HG03196 (cell line): ENCODE data around the gene ARL2.
"Not testable (repeated sequence)": the region's sequence is repeated elsewhere in the genome, so short reads cannot be mapped to it uniquely, and the experiment has no call there.

Experiments used
- ATAC-seq: cut with Tn5 transposase; IDR thresholded peaks from one replicate; pipeline ENCODE4 v1.9.1; 2021; ENCODE audit not compliant: unreplicated experiment

ARL2 gene

DNA sequence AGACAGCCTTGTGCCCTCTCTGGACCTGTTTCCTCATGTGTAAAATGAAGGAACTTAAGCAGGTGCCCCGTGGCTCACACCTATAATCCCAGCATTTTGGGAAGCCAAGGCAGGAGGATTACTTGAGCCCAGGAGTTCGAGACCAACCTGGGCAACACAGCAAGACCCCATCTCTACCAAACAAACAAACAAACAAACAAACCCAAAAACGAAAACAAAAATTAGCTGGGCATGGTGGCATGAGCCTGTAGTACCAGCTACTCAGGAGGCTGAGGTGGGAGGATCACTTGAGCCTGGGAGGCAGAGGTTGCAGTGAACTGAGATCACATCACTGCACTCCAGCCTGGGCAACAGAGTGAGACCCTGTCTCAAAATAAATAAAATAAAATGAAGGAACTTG is 10.0 kb upstream of the ARL2 start:
- ATAC-seq: not testable (repeated sequence)

DNA sequence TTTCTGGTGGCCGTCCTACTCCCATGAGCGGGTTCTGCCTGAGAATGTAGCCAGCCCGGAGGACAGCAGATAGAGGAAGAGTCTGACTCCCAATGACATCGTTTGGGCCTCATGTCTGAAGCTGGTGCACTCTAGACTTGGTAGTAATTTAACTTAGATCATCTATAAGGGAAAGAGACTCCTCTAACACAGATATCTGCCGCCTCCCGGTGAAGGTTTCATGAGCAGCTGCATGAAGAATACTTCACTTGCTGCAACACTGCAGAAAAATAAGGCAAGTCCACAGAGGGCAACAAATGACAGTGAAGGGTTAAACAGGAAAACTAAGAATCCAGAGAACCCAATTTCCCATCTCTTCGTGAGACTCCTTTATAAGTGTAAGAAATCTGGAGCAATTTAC is 5.9 kb upstream of the ARL2 start:
- ATAC-seq: no peak

DNA sequence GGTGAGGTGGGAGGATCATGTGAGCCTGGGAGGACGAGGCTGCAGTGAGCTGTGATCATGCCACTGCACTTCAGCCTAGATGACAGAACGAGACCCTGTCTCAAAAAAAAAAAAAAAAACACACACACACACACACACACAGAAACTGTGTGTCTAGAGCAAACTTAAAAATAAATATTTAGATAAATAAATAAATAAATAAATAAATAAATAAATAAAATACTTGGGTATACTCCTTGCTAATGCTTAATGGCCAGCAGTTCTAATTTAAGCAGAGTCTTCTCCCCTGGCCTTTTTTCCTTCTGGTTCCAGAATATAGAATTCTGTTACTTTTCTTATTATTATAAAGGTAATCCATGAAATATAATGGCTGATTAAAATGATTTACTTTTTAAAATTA is 5.1 kb upstream of the ARL2 start:
- no peak for ATAC-seq

DNA sequence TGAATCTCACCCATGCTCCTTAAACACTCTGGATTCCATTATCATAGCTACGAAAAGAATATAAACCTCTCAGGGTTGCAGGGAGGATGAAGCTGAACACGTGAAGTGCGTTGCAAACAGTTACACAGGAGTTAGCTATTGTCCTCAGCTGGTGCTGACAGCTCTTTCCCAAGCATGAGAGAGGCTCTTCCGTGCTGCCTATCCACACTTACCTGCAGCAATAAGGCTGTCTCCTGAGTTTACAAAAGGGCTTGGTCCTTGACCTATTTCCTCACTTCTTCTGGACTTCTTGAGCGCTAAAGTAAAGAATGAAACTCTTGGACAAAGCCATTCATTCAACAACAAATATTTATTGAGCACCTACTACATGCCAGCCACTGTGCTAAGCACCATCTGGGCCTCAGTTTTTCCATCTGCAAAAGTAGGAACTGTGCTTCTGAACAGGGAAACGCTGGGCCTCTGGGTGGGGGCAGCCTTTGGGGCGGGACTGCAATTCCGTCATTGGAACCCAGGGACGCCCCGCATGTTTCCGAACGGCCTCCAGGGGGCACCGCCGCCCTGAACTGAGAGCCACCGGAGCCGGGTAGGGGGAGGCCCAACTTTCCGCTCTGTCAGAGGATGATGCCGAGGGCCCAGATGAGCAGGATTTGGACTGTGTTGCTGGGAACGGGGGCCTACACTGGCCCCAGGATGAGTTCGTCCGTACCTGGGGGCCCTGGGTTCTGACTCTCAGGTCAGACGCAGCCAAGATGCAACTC is 651 bp upstream of the ARL2 start:
- ATAC-seq: peak; percentile 73

DNA sequence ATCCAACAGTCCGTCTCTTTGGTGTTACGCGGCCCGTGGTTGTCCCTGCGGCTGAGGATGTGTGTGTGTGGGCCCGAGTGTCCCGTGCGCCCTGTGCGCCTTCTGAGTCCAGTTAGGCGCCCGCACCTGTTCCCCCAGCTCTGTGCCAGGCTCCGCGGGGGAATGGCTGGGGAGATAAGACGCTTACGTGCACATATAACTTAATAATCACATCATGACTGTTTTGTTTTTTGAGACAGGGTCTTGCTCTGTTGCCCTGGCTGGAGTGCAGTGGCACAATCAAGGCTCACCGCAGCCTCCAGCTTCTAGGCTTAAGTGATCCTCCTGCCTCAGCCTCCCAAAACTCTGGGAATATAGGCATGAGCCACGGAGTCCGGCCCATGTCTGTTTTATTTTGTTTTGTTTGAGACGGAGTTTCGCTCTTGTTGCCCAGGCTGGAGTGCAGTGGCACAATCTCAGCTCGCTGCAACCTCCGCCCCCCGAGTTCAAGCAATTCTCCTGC is 817 bp downstream of the ARL2 start:
- no peak for ATAC-seq

DNA sequence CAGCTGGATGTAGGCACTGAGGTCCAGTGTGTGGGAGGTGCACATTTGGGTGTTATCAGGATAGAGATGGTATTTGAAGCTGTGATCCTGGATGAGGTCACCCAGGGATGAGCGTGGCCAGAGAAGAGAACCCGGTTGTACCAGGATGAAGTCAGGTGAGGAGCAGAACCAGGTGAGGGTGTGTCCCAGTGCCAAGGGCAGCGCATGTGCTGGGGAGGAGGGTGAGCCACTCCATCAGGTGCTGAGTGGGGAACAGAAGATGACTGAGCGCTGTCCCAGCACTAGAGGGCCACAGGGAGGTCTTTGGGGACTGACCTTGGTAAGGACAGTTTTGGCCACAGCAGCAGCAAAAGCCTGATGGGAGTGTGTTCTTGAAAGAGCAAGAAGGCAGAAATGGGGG is 2.7 kb downstream of the ARL2 start:
- ATAC-seq: no peak

DNA sequence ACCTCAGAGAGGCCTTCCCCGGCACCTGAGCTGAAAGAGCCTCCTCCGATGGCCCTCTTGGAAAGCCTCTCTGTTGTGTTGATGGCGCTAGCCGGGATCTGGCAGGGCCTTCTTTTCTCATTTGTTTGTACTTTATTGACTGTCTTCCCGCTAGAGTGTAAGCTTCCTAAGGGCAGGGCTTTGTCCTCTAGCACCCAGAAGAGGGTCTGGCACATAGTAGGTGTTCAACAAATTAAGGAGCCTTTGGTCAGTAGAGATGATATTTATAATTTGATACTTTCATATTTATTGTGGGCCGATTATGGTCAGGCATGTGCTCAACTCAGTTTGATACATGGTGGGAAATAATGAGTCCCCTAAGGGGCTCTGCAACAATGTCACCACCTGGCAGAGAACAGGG is 4.0 kb downstream of the ARL2 start:
- ATAC-seq: no peak

DNA sequence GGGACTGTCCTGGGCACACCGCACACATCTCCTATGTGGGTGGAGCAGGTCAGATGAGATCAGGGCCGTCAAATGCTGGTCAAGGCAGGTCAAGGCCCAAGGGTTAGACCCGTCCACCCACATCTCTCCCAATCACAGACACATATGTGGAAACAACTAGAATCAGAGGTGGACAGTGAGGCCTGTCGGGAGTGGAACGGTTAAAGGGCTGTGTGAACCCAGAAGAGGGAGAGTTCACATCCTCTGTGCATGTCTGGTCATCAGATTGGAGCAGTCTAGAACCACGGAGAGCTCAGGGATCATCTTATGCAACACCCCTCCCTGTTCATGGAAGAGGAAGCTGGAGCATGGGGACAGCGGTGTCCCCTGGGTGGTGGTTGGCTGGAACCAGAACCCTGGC is 5.9 kb downstream of the ARL2 start:
- no peak for ATAC-seq

DNA sequence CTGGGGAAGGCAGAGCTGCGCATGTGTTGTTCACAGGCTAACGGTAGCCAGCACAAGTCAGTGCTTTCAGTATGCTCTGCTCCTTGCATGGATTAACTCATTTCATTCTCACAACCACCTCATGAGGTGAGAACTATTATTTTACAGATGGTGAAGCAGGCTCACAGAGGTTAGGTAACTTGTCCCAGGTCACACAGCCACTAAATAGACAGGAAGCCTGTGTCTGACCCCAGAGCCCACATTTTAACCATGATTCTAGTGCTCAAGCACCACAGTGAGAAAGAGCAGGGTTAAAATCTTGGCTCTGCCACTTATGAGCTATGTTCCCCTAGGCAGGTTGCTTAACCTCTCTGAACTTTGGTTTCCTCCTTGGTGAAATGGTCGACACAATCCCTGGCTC is 7.0 kb downstream of the ARL2 start:
- ATAC-seq: no peak

DNA sequence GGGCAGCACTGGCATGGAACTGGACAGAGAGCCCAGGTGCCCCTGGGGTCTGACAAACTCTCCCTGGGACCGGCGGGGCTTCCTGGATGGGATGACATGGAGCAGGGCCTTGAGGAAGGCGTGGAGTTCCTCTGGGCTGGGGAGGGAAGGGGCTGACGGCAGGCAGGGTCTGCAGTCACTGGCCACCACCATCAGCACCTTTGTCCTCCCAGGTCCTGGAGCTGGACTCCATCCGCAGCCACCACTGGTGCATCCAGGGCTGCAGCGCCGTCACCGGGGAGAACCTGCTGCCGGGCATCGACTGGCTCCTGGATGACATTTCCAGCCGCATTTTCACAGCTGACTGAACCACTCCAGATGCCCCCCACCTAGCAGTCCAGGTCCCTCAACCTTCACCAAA is 7.5 kb downstream of the ARL2 start:
- ATAC-seq: no peak

DNA sequence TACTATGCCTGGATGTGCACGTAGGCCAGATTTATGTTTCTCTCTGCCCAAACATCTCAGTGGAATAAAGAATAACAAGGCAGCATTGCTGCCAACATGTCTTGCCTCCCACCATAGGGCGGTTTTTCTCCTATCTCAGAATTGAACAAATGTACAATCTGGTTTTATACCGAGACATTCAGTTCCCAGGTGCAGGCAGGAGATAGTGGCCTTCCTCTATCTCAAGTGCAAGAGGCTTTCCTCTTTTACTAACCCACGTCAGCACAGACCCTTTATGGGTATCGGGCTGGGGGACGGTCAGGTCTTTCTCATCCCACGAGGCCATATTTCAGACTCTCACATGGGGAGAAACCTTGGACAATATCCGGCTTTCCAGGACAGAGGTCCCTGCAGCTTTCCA is 9.5 kb downstream of the ARL2 start:
- ATAC-seq: not testable (repeated sequence)

DNA sequence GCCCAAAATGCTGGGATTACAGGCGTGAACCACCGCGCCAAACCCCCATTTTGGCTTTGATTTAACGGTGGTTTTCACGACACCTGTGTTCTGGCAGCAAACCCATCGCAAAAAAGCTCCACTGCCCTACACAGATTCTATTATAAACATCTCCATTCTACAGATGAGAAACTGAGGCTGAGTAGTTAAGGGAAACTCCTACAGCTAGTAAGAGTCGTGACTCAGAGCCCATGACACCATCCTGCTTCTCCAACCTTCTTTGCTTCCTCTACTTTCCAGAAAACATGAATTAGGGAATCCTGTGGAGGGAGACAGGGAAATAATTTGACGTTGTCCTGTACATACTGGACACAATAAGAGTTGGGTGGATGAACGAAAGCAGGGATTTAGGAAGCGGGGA is 12.8 kb downstream of the ARL2 start:
- ATAC-seq: no peak

DNA sequence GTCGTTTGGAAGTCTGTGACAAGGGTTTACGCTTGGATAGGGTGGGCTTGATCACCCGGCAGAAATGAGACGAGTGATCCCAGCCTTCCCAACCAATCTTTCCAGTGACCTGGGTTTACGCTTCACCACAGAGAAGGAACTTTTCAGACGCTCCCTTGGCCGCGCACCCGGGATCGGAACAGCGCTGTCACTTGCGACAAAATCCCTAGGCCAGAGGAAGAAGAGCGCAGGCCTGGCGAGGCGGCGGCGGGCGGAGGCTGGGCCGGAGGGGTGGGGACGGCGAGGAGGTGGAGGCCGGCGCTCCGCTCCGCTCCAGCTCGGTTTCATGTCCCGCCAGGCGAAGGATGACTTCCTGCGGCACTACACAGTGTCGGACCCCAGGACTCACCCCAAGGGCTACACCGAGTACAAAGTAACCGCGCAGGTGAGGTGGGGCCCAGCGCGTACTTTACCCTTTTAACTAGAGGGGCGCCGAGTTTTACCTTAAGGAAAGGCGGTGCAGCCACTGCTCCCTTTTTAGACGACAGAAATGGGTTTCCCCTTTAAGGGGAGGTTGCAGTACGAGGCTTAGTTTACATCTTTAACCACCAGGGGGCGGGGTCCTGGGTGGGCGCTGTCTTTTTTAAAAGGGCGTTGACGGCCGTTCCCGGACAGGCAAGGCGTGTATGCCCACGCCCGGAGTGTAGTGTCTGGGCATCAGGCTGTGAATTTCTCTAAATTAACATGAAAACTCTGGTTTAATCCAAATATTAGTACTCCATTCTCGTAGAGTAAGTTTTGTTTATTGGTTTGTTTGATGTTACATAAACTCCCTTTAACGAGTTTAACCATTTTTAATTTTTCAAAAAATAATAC is 13.5 kb downstream of the ARL2 start, which contains the start of gene SNX15:
SNX15 (plus strand) TSS at position 227 of the 855 bp plus-strand sequence; CDS start at position 326, 99 bp downstream.
- ATAC-seq: peak; percentile 77

DNA sequence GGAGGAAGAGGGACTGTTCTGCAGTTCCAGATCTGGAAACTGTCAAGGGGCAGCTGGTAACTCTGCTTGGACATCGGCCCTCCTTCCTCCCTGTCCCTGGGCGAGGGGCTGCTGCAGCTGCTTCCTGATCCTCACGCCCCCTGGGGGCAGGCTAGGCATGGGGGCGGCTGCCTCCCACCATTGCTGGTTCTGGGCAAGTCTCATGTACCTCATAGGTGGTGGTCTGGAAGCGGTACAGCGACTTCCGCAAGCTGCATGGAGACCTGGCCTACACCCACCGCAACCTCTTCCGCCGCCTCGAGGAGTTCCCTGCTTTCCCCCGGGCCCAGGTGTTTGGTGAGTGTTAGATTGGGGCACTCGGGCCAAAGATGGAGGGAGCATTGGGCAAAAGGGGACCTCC is 18.3 kb downstream of the ARL2 start:
- no peak for ATAC-seq

DNA sequence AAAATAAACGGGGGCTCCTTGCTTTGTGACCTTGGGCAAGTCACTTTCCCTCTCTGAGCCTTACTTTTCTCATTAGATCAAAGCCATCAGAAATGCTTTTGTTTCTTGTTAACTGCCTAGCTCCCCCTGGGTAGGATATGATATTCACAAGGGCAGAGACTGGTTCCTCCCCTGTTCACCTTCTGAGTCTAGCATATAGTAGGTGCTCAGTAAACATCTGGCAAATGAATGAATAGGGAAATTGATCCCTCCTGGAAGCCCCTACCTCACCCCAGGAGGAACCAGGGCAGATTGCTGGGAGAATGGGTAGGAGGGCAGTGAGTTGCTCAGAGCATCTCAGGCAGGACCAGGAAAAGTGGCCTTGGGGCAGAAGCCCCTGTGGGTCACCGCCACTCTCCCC is 20.5 kb downstream of the ARL2 start:
- ATAC-seq: no peak

DNA sequence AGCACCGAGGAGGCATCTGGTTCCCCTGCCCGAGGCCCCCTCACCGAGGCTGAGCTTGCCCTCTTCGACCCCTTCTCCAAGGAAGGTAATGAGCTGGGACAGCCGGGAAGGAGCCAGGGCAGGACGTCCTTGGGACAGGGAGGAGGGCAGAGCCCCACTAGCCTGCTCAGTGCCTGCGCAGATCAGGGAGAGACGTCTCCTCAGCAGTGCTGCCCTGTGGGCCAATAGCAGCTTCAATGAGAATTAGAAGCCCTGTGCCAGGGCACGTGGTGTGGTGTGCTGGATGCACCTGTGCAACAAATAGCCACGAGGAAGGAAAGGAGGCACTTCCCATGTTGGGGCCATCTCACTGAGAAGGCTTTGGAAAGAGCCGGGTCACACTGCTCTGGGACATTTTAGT is 21.6 kb downstream of the ARL2 start:
- ATAC-seq: no peak

DNA sequence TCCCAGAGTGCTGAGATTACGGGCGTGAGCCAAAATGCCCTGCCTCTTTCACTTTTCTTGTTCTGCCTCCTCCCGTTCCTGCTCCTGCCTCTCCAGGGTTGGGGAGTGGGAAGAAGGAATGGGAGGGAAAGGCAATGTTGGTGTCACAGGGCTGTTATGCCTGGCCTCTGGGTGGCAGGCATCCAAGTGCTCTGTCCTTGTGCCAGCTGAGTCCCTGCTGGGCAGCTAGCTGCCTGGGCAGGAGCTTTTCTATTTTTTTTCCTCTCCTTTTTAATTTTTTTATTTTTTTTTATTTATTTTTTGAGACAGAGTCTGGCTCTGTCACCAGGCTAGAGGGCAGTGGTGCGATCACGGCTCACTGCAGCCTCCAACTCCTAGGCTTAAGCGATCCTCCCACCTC is 23.0 kb downstream of the ARL2 start:
- ATAC-seq: no peak

DNA sequence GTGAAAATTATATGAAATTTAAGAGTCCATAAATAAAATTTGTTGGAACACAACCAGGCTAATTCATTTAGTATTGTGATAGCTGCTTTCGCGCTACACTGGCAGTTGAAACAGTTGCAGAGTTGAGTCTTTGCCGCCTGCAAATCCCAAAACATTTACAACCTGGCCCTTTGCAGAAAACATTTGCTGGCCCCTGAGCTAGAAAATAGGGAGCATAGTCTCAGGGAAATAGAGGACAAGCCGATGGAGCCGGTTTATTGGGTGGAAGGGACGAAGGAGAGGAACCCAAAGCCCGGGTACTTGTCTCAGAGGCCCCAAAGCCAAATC is 26.5 kb downstream of the ARL2 start:
- no peak for ATAC-seq

DNA sequence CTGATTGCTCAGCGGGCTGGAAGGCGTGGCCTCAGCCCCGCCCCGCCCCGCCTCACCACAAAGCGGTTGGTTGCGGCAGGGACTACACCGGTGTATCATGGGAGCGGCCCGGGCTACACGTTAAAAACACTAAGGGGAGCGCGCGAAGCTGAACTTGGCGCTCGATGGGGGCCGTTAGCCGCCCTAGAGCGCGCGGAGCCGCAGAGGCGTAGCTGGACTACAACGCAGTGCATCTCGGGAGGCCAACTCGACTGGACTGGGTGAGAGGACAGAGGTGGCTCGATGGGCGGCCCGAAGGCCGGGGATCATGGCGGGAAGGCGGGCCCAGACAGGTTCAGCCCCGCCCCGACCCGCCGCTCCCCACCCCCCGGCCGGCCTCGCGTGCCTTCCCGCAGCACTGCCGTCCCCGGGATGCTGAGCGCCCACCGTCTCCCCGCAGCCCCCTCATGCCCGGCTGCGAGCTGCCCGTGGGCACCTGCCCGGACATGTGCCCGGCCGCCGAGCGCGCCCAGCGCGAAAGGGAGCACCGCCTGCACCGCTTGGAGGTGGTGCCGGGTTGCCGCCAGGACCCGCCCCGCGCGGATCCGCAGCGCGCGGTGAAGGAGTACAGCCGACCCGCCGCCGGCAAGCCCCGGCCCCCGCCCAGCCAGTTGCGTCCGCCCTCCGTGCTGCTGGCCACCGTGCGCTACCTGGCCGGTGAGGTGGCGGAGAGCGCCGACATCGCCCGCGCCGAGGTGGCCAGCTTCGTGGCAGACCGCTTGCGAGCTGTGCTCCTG is 27.1 kb downstream of the ARL2 start, which contains the start of gene SAC3D1:
SAC3D1 (plus strand) TSS at position 364 of the 776 bp plus-strand sequence; CDS start at position 447, 83 bp downstream.
- peak; percentile 79 for ATAC-seq

DNA sequence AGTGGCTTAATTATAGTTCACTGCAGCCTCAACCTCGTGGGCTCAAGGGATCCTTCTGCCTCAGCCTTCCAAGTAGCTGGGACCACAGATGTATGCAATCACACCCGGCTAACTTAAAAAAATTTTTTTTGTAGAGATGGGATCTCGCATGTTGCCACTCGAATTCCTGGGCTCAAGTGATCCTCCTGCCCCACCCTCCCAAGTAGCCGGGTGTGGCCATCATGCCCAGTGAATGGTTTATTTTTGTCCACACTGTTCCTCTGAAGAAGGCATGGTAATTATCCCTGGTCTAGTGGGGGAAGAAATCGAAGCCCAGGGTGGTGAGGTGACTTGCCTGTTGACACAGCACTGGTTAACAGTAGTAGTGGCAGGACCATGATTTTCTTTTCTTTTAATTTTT is 28.9 kb downstream of the ARL2 start:
- ATAC-seq: no peak

DNA sequence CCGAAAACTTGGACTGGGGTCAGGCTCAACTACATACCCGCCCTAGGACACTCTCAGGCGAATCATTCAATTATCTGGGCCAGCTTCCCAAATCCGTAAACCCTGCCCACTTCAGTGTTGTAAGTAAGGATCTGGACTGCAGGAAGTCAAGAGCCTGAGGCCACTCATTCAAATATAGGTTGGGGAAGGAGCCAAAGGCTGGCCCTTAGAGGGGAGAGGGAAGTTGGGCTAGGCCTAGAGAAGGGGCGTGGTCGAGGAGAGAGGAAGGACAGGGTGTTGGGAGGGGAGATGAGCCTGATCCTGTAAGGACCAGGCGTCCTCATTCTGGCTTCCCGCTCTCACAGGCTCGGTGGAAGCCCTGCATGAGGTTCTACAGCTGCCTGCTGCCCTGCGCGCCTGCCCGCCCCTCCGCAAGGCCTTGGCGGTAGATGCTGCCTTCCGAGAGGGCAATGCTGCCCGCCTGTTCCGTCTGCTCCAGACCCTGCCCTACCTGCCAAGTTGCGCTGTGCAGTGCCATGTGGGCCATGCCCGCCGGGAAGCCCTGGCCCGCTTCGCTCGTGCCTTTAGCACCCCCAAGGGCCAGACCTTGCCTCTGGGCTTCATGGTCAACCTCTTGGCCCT is 30.0 kb downstream of the ARL2 start:
- no peak for ATAC-seq
